HG03060 (cell line): Measurements from ENCODE around the gene MAPK10.
"Not testable (repeated sequence)": the region's sequence is repeated elsewhere in the genome, so short reads cannot be mapped to it uniquely, and the experiment has no call there.

Experiments used
- ATAC-seq: cut with Tn5 transposase; IDR thresholded peaks from one replicate; pipeline ENCODE4 v1.9.1; 2021; ENCODE audit warnings: low read depth, moderate number of reproducible peaks; ENCODE audit not compliant: unreplicated experiment

The MAPK10 gene

GRCh38 chr4:86118711-86119110 is 241.1 kb downstream of the MAPK10 start:
- no peak for ATAC-seq

GRCh38 chr4:86117705-86118302 is 242.0 kb downstream of the MAPK10 start:
- no peak for ATAC-seq

GRCh38 chr4:86114563-86114962 is 245.3 kb downstream of the MAPK10 start:
- no peak for ATAC-seq

- ATAC-seq, result no peak
These were observed 251.0 kb downstream of the MAPK10 start for GRCh38 chr4:86108834-86109233.

- no peak for ATAC-seq
These were observed 251.7 kb downstream of the MAPK10 start for GRCh38 chr4:86108137-86108536.

GRCh38 chr4:86107112-86107511 is 252.7 kb downstream of the MAPK10 start:
- ATAC-seq, result no peak

- ATAC-seq, result no peak
These were observed 253.4 kb downstream of the MAPK10 start for GRCh38 chr4:86106475-86106874.

GRCh38 chr4:86101841-86102240 is 258.0 kb downstream of the MAPK10 start:
- no peak for ATAC-seq

- ATAC-seq, result no peak
These were observed 258.4 kb downstream of the MAPK10 start for GRCh38 chr4:86101410-86101809.

GRCh38 chr4:86100539-86101215 is 259.2 kb downstream of the MAPK10 start:
- no peak for ATAC-seq

GRCh38 chr4:86099348-86099747 is 260.5 kb downstream of the MAPK10 start:
- no peak for ATAC-seq

- ATAC-seq, result no peak
These were observed 261.2 kb downstream of the MAPK10 start for GRCh38 chr4:86098691-86099090.

GRCh38 chr4:86096373-86096772 is 263.5 kb downstream of the MAPK10 start:
- ATAC-seq, result no peak

GRCh38 chr4:86092684-86093083 is 267.2 kb downstream of the MAPK10 start:
- no peak for ATAC-seq

GRCh38 chr4:86091201-86091600 is 268.7 kb downstream of the MAPK10 start:
- ATAC-seq, result no peak

GRCh38 chr4:86089781-86090323 is 270.0 kb downstream of the MAPK10 start:
- ATAC-seq, result no peak

- no peak for ATAC-seq
These were observed 270.8 kb downstream of the MAPK10 start for GRCh38 chr4:86089053-86089452.

- ATAC-seq, result not testable (repeated sequence)
These were observed 284.1 kb downstream of the MAPK10 start for GRCh38 chr4:86075796-86076195.

- no peak for ATAC-seq
These were observed 299.5 kb downstream of the MAPK10 start for GRCh38 chr4:86060341-86060740.

GRCh38 chr4:86058621-86059020 is 301.2 kb downstream of the MAPK10 start:
- ATAC-seq, result no peak

- no peak for ATAC-seq
These were observed 304.0 kb downstream of the MAPK10 start for GRCh38 chr4:86055898-86056297.
